Tibial artery (tissue), 4 donors: Measurements from ENCODE around the gene EFHC2.

Experiments used
- DNase-seq, 2 donors: peaks; one replicate each; pipeline ENCODE4 v3.0.0-alpha.2; 2019
- H3K27ac ChIP-seq, 2 donors: fragments of 200-600 bp; sonication (generic) in 1 of 2; 1 replicate in 1 of 2; 2 replicates in 1 of 2; pipeline ENCODE4 v1.5.1; 2018 to 2019; ENCODE audit warnings: mild to moderate bottlenecking in 1 of 2
- H3K27me3 ChIP-seq, 2 donors: fragments of 200-600 bp; sonication (generic) in 1 of 2; one replicate each; pipeline versions ENCODE4 v1.5.1 to v1.6.0; 2016 to 2019
- H3K36me3 ChIP-seq, 3 donors: fragments of 200-600 bp; sonication (generic) in 2 of 3; one replicate each; pipeline ENCODE4 v1.5.1; 2016 to 2019; ENCODE audit warnings: mild to moderate bottlenecking in 2 of 3
- H3K4me1 ChIP-seq, 4 donors: fragments of 200-600 bp; sonication (generic) in 2 of 4; 1 replicate in 3 of 4; 2 replicates in 1 of 4; pipeline ENCODE4 v1.5.1; 2016 to 2019
- H3K4me3 ChIP-seq, 2 donors: fragments of 200-600 bp; sonication (generic) in 1 of 2; 1 replicate in 1 of 2; 2 replicates in 1 of 2; pipeline ENCODE4 v1.5.1; 2018 to 2019; ENCODE audit warnings: mild to moderate bottlenecking in 2 of 2
- H3K9me3 ChIP-seq, 3 donors: fragments of 200-600 bp; sonication (generic) in 1 of 3; one replicate each; pipeline ENCODE4 v1.5.1; 2016 to 2019
- CTCF ChIP-seq, 2 experiments: fragments of 200-600 bp in 1 of 2; fragments of 450-650 bp in 1 of 2; IDR thresholded peaks; one replicate each; pipeline ENCODE4 v1.5.1; 2017 to 2019; ENCODE audit warnings: antibody characterized with exemption in 2 of 2, mild to moderate bottlenecking in 1 of 2, moderate library complexity in 1 of 2
- intact Hi-C: fragments of 100-400 bp; cut with DNase I; formaldehyde crosslinking; loops from one replicate; pipeline ENCODE4 v1.15.0; 2023; ENCODE audit warnings: low total_unique reads

Gene EFHC2

DNA sequence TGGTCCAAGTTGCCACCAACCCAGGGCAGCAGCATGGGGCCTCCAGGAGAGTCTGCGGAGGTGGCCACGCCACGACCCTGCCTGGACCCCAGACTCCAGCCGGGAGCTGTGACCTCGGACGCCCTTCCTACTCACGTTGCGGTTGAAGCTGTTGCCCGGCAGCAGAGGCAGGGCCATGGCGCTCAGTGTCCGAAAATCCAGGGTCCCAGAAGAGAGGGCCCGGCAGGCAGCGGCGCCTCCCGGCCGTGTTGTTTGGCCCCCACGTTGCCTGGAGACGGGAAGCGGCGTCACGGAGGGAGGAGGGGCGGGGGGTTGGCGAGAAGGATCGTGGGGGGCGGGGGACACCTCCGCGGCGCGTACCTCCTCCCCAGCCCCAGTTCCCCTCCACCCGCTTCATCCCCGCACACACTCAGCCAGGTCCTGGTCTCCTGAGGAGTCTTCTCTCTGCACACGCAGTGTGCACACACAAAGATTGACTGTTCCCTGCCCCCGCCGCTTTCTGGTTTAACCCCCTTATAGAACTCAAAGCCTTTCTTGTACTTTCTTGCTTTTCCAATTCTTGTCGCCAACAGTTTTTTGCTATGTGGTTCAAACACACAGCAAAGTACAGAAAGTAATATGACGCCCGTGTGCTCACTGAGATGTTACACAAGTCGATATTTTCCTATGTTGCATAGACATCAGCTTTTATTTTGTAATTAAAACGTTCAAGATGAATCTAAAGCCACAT is at the start of gene EFHC2:
TSS of gene EFHC2 (minus strand) at position 261 of the 730 bp plus-strand sequence. CDS start at position 177, 84 bp downstream.
- H3K4me1 ChIP-seq = peaks cover 0 to 6% (median 0%) of the 10 kb centered on the region in 4 donors
- no peaks in the 10 kb centered on the region for H3K36me3 ChIP-seq
- TF ChIP-seq CTCF (IDR thresholded peaks at IDR 0.05) = no peak
- peak; percentile 23 to 65 for DNase-seq
- H3K27ac ChIP-seq = no peak within 1 kb of the TSS
- peak within 1 kb of the TSS; percentile 45 to 51 for H3K4me3 ChIP-seq
- intact Hi-C loops = no loop called here
- H3K9me3 ChIP-seq = no peaks in the 10 kb centered on the region
- no peaks in the 10 kb centered on the region for H3K27me3 ChIP-seq

DNA sequence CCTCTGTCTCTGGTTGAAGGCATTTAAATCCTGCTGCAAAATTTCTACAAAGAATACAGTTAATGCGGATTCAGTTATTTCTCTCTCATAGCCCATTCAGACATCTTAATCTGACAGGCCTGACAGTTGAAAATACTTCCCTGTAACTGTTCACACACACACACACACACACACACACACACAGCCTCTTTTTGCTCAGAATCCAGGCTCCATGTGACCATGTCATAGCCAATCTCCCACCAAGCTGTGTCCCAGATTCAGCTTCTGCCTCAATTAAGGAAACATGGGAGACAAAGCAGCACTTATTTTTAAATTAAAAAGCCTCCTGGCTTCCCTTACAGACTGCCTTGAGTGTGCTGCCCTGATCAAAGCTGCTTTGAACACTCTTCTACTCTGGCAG is 49.3 kb upstream of the EFHC2 start:
- Histone ChIP-seq H3K4me1 (no peaks in the 10 kb centered on the region), H3K27ac (no peak overlapping the region), H3K9me3 (peaks cover 0 to 7% (median 0%) of the 10 kb centered on the region in 3 donors), H3K27me3 (no peaks in the 10 kb centered on the region), H3K36me3 (no peaks in the 10 kb centered on the region), H3K4me3 (no peak overlapping the region)
- intact Hi-C loops = no loop called here
- TF ChIP-seq CTCF (IDR thresholded peaks at IDR 0.05) = no peak
- DNase-seq = no peak

- Histone ChIP-seq H3K36me3 (no peaks in the 10 kb centered on the region), H3K27ac (no peak overlapping the region), H3K9me3 (no peaks in the 10 kb centered on the region), H3K4me1 (no peaks in the 10 kb centered on the region), H3K27me3 (no peaks in the 10 kb centered on the region), H3K4me3 (no peak overlapping the region)
- no peak for TF ChIP-seq CTCF (IDR thresholded peaks at IDR 0.05)
- intact Hi-C loops = no loop called here
- no peak for DNase-seq
Observed at GRCh38 chrX:44384688-44385338, 41.3 kb upstream of the EFHC2 start.

GRCh38 chrX:44382871-44383270 is 39.4 kb upstream of the EFHC2 start:
- Histone ChIP-seq H3K9me3 (no peaks in the 10 kb centered on the region), H3K4me3 (no peak overlapping the region), H3K36me3 (no peaks in the 10 kb centered on the region), H3K27me3 (no peaks in the 10 kb centered on the region), H3K4me1 (no peaks in the 10 kb centered on the region), H3K27ac (no peak overlapping the region)
- intact Hi-C loops = no loop called here
- DNase-seq = no peak
- no peak for TF ChIP-seq CTCF (IDR thresholded peaks at IDR 0.05)

- no peaks in the 10 kb centered on the region for H3K4me1 ChIP-seq
- H3K4me3 ChIP-seq = no peak overlapping the region
- no peaks in the 10 kb centered on the region for H3K9me3 ChIP-seq
- DNase-seq = no peak
- H3K36me3 ChIP-seq = no peaks in the 10 kb centered on the region
- intact Hi-C loops = no loop called here
- no peaks in the 10 kb centered on the region for H3K27me3 ChIP-seq
- no peak overlapping the region for H3K27ac ChIP-seq
- no peak for TF ChIP-seq CTCF (IDR thresholded peaks at IDR 0.05)
Observed at GRCh38 chrX:44352758-44353157, 9.3 kb upstream of the EFHC2 start.
